Measurements from ENCODE around the gene HTR3A. TPM values are rescaled to one million over a fixed set of nuclear protein-coding genes. Genes with fewer than 3 reads are reported as not detected.
A peak's percentile ranks its signal among the peaks of the same experiment; 100 is the strongest.

The HTR3A gene
- polyA plus RNA-seq, 6 donors from 2014 or later = 1.8 to 16.1 (median 4.4) TPM

GRCh38 chr11:114001416-114001815 lies 26.5 kb downstream of the HTR3A start:
- peak overlapping the region in 1 of 6 donors; percentile 15 for H3K27ac Mint-ChIP-seq
- peaks cover 16 to 43% (median 34%) of the 10 kb centered on the region in 3 donors for H3K27me3 Mint-ChIP-seq
- H3K4me1 Mint-ChIP-seq = no peaks in the 10 kb centered on the region
- H3K9me3 Mint-ChIP-seq = no peaks in the 10 kb centered on the region
- no peak for DNase-seq
- no peak for ATAC-seq (ENCODE audit: low read depth in 2 of 2)
- H3K4me3 Mint-ChIP-seq = no peak overlapping the region
- H3K36me3 Mint-ChIP-seq = no peaks in the 10 kb centered on the region

GRCh38 chr11:114008331-114008730 lies 33.4 kb downstream of the HTR3A start:
- H3K4me3 Mint-ChIP-seq = no peak overlapping the region
- no peak for ATAC-seq (ENCODE audit: low read depth in 2 of 2)
- no peaks in the 10 kb centered on the region for H3K36me3 Mint-ChIP-seq
- no peaks in the 10 kb centered on the region for H3K4me1 Mint-ChIP-seq
- peak overlapping the region in 1 of 6 donors; percentile 7 for H3K27ac Mint-ChIP-seq
- H3K9me3 Mint-ChIP-seq = peaks cover 0 to 4% (median 0%) of the 10 kb centered on the region in 7 donors
- peaks cover 28 to 52% (median 47%) of the 10 kb centered on the region in 3 donors for H3K27me3 Mint-ChIP-seq
- no peak for DNase-seq

GRCh38 chr11:114010931-114011330 lies 36.0 kb downstream of the HTR3A start:
- Mint-ChIP-seq H3K4me3 (no peak overlapping the region), H3K4me1 (no peaks in the 10 kb centered on the region), H3K36me3 (no peaks in the 10 kb centered on the region), H3K9me3 (peaks cover 0 to 4% (median 0%) of the 10 kb centered on the region in 7 donors), H3K27ac (no peak overlapping the region), H3K27me3 (peaks cover 24 to 46% (median 39%) of the 10 kb centered on the region in 3 donors)
- ATAC-seq (ENCODE audit: low read depth in 2 of 2) (no peak), DNase-seq (no peak)

- Mint-ChIP-seq H3K27me3 (peaks cover 24 to 46% (median 39%) of the 10 kb centered on the region in 3 donors), H3K9me3 (peaks cover 0 to 4% (median 0%) of the 10 kb centered on the region in 7 donors), H3K27ac (peak overlapping the region in 1 of 6 donors; percentile 15), H3K36me3 (no peaks in the 10 kb centered on the region), H3K4me1 (no peaks in the 10 kb centered on the region), H3K4me3 (no peak overlapping the region)
- ATAC-seq (ENCODE audit: low read depth in 2 of 2) = no peak
- DNase-seq = no peak
Observed at GRCh38 chr11:114011443-114011842, 36.5 kb downstream of the HTR3A start.

GRCh38 chr11:114015117-114015516 lies 40.2 kb downstream of the HTR3A start:
- H3K4me1 Mint-ChIP-seq = peaks cover 0 to 3% (median 0%) of the 10 kb centered on the region in 3 donors
- H3K36me3 Mint-ChIP-seq = no peaks in the 10 kb centered on the region
- no peak for ATAC-seq (ENCODE audit: low read depth in 2 of 2)
- H3K27ac Mint-ChIP-seq = peak overlapping the region in 1 of 6 donors; percentile 15
- no peak overlapping the region for H3K4me3 Mint-ChIP-seq
- H3K9me3 Mint-ChIP-seq = peaks cover 0 to 4% (median 0%) of the 10 kb centered on the region in 7 donors
- peaks cover 9 to 37% (median 28%) of the 10 kb centered on the region in 3 donors for H3K27me3 Mint-ChIP-seq
- DNase-seq = no peak

GRCh38 chr11:114016986-114017385 lies 42.1 kb downstream of the HTR3A start:
- Mint-ChIP-seq H3K9me3 (peaks cover 0 to 4% (median 0%) of the 10 kb centered on the region in 7 donors), H3K27ac (no peak overlapping the region), H3K4me1 (peaks cover 0 to 3% (median 0%) of the 10 kb centered on the region in 3 donors), H3K36me3 (no peaks in the 10 kb centered on the region), H3K27me3 (peaks cover 4 to 23% (median 15%) of the 10 kb centered on the region in 3 donors), H3K4me3 (no peak overlapping the region)
- DNase-seq (no peak), ATAC-seq (ENCODE audit: low read depth in 2 of 2) (no peak)

GRCh38 chr11:114017723-114018122 lies 42.8 kb downstream of the HTR3A start:
- no peak overlapping the region for H3K27ac Mint-ChIP-seq
- H3K4me1 Mint-ChIP-seq = peaks cover 0 to 3% (median 0%) of the 10 kb centered on the region in 3 donors
- DNase-seq = no peak
- H3K36me3 Mint-ChIP-seq = no peaks in the 10 kb centered on the region
- ATAC-seq (ENCODE audit: low read depth in 2 of 2) = no peak
- H3K9me3 Mint-ChIP-seq = peaks cover 0 to 1% (median 0%) of the 10 kb centered on the region in 7 donors
- peaks cover 0 to 16% (median 7%) of the 10 kb centered on the region in 3 donors for H3K27me3 Mint-ChIP-seq
- H3K4me3 Mint-ChIP-seq = peak overlapping the region in 1 of 8 donors; percentile 77

- Mint-ChIP-seq H3K9me3 (peaks cover 0 to 1% (median 0%) of the 10 kb centered on the region in 7 donors), H3K27me3 (peaks cover 0 to 16% (median 4%) of the 10 kb centered on the region in 3 donors), H3K27ac (peak overlapping the region in 1 of 6 donors; percentile 3), H3K4me3 (no peak overlapping the region), H3K4me1 (peaks cover 0 to 3% (median 0%) of the 10 kb centered on the region in 3 donors), H3K36me3 (no peaks in the 10 kb centered on the region)
- ATAC-seq (ENCODE audit: low read depth in 2 of 2) (no peak), DNase-seq (no peak)
Observed at GRCh38 chr11:114019046-114019445, 44.1 kb downstream of the HTR3A start.

- H3K4me3 Mint-ChIP-seq = peak overlapping the region in 1 of 8 donors; percentile 74
- no peak for ATAC-seq (ENCODE audit: low read depth in 2 of 2)
- DNase-seq = no peak
- H3K4me1 Mint-ChIP-seq = peaks cover 0 to 3% (median 0%) of the 10 kb centered on the region in 3 donors
- H3K36me3 Mint-ChIP-seq = no peaks in the 10 kb centered on the region
- H3K27me3 Mint-ChIP-seq = peaks cover 0 to 16% (median 4%) of the 10 kb centered on the region in 3 donors
- peaks cover 0 to 1% (median 0%) of the 10 kb centered on the region in 7 donors for H3K9me3 Mint-ChIP-seq
- H3K27ac Mint-ChIP-seq = peak overlapping the region in 1 of 6 donors; percentile 74
Observed at GRCh38 chr11:114019574-114019973, 44.7 kb downstream of the HTR3A start.

- H3K9me3 Mint-ChIP-seq = peaks cover 0 to 1% (median 0%) of the 10 kb centered on the region in 7 donors
- ATAC-seq (ENCODE audit: low read depth in 2 of 2) = no peak
- DNase-seq = no peak
- H3K4me3 Mint-ChIP-seq = no peak overlapping the region
- H3K4me1 Mint-ChIP-seq = no peaks in the 10 kb centered on the region
- H3K27me3 Mint-ChIP-seq = peaks cover 14 to 40% (median 31%) of the 10 kb centered on the region in 3 donors
- no peak overlapping the region for H3K27ac Mint-ChIP-seq
- no peaks in the 10 kb centered on the region for H3K36me3 Mint-ChIP-seq
Observed at GRCh38 chr11:114025329-114025907, 50.5 kb downstream of the HTR3A start.

- Mint-ChIP-seq H3K4me3 (no peak overlapping the region), H3K36me3 (no peaks in the 10 kb centered on the region), H3K27me3 (peaks cover 14 to 49% (median 38%) of the 10 kb centered on the region in 3 donors), H3K27ac (peak overlapping the region in 1 of 6 donors; percentile 16), H3K9me3 (no peaks in the 10 kb centered on the region), H3K4me1 (no peaks in the 10 kb centered on the region)
- DNase-seq (peak; percentile 12), ATAC-seq (ENCODE audit: low read depth in 2 of 2) (peak; percentile 69 to 79)
Observed at GRCh38 chr11:114026355-114026754, 51.4 kb downstream of the HTR3A start.

GRCh38 chr11:114027391-114027790 lies 52.5 kb downstream of the HTR3A start:
- H3K36me3 Mint-ChIP-seq = no peaks in the 10 kb centered on the region
- H3K4me1 Mint-ChIP-seq = peaks cover 0 to 5% (median 0%) of the 10 kb centered on the region in 3 donors
- DNase-seq = no peak
- no peak for ATAC-seq (ENCODE audit: low read depth in 2 of 2)
- H3K9me3 Mint-ChIP-seq = no peaks in the 10 kb centered on the region
- H3K27ac Mint-ChIP-seq = no peak overlapping the region
- H3K27me3 Mint-ChIP-seq = peaks cover 14 to 50% (median 38%) of the 10 kb centered on the region in 3 donors
- H3K4me3 Mint-ChIP-seq = no peak overlapping the region

- Mint-ChIP-seq H3K9me3 (no peaks in the 10 kb centered on the region), H3K27ac (no peak overlapping the region), H3K4me3 (no peak overlapping the region), H3K36me3 (no peaks in the 10 kb centered on the region), H3K4me1 (peaks cover 0 to 5% (median 0%) of the 10 kb centered on the region in 3 donors), H3K27me3 (peaks cover 14 to 53% (median 41%) of the 10 kb centered on the region in 3 donors)
- DNase-seq (no peak), ATAC-seq (ENCODE audit: low read depth in 2 of 2) (no peak)
Observed at GRCh38 chr11:114027926-114028325, 53.0 kb downstream of the HTR3A start.

Data from naive B cell (primary cell).